Epithelial cell of esophagus (primary cell): Measurements from ENCODE around the gene SYNE1.
A peak's percentile ranks its signal among the peaks of the same experiment; 100 is the strongest.

Experiments used
- DNase-seq: peaks from one replicate; pipeline ENCODE4 v3.0.0; 2010; ENCODE audit warnings: low read depth
- H3K4me3 ChIP-seq: 2 replicates; pipeline ENCODE4 v1.5.1; 2011; ENCODE audit warnings: mild to moderate bottlenecking, low read length, control low read depth
- CTCF ChIP-seq: IDR thresholded peaks from 2 replicates; pipeline ENCODE4 v1.5.1; 2011; ENCODE audit warnings: low read depth, mild to moderate bottlenecking, low read length, control low read depth, inconsistent platforms; ENCODE audit not compliant: insufficient read depth; ENCODE audit errors: missing control alignments

The SYNE1 gene

GRCh38 chr6:152100183-152100618 lies 537.0 kb downstream of the SYNE1 start:
- peak; percentile 54 for DNase-seq
- TF ChIP-seq CTCF, result no peak

GRCh38 chr6:152099446-152100182 lies 537.5 kb downstream of the SYNE1 start:
- no peak overlapping the region for H3K4me3 ChIP-seq
- peak; percentile 41 for DNase-seq
- no peak for TF ChIP-seq CTCF

More at GRCh38 chr6:152100183-152100618, 537.0 kb downstream of the SYNE1 start:
- no peak overlapping the region for H3K4me3 ChIP-seq

- DNase-seq, result no peak
- no peak overlapping the region for H3K4me3 ChIP-seq
- TF ChIP-seq CTCF, result no peak
Measured at GRCh38 chr6:152098683-152099082, 538.5 kb downstream of the SYNE1 start.

- peak; percentile 79 for DNase-seq
- peak; percentile 14 for TF ChIP-seq CTCF
- H3K4me3 ChIP-seq, result no peak overlapping the region
Measured at GRCh38 chr6:152096863-152097496, 540.2 kb downstream of the SYNE1 start.

GRCh38 chr6:152094992-152095592 lies 542.1 kb downstream of the SYNE1 start:
- TF ChIP-seq CTCF, result no peak
- DNase-seq, result peak; percentile 100
- H3K4me3 ChIP-seq, result no peak overlapping the region

GRCh38 chr6:152094276-152094675 lies 542.9 kb downstream of the SYNE1 start:
- DNase-seq, result no peak
- H3K4me3 ChIP-seq, result no peak overlapping the region
- no peak for TF ChIP-seq CTCF
